ENCODE results near the gene TMEM100. TPM values are rescaled to one million over a fixed set of nuclear protein-coding genes. Genes with fewer than 3 reads are reported as not detected.

TMEM100 gene, protein sequence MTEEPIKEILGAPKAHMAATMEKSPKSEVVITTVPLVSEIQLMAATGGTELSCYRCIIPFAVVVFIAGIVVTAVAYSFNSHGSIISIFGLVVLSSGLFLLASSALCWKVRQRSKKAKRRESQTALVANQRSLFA
- 0.40 and 0.82 TPM in 2 replicates for total RNA-seq (2014; rRNA removed; shearing (Covaris generic))
- polyA plus RNA-seq (2015; cell fraction: cytosol; rRNA removed), result not detected in 2 replicates
- 0.07 TPM in 1 of 2 replicates, not detected in the other for polyA plus RNA-seq (2015; cell fraction: nucleus; rRNA removed)

DNA sequence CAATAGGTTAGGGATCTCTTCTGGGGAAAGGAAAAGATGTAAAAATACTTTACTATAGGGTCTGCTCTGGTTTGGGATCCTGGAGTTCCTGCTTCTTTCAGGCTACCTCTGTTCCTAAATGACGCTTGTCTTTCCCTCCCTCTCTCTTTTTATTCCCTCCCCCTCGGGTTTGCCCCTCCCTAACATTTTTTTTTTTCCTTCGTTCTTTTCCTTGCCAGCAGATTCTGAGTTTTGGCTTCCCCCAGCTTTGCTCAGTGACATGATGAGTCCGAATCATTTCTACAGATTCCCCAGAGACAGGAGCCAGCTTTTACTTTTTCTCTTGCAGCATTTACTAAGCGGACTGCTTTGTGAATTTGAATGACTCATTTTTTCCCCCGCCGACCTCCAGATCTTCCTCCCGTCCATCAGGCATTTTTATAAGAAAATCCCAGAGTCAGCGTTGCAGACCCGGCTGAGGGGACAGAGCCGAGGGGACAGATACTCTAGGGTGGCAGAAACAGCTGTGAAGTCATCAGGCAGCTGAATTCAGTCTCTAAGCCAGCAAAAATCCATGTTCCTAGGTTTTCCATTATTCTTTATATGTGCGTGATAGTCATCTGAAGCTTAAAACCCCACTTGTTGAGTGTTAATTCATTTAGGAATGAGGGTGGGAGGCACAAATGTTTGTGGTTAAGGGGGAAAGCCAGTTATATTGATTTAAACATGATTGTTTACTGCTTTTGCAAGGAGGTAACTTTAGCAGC, at the start of gene TMEM100:
Gene TMEM100 (minus strand): TSS at position 123 of the 746 bp plus-strand sequence. CDS start 1,794 bp downstream, outside the sequence.
- peak; percentile 40 for DNase-seq (ENCODE audit: low read depth)

DNA sequence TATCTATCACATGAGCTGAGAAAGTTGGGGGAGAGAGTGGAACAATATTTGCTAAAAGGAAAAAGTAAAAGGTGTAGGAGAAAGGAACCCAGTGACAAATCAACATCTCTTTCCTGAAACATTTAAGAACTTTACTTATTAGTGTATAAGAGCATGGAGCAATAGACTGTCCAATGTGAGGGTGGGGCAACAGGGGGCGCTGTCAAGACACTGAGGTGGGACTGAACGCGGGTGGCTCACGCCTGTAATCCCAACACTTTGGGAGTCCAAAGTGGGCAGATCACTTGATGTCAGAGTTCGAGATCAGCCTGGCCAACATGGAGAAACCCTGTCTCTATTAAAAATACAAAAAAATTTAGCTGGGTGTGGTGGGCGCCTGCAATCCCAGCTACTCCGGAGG, 49.4 kb upstream of the TMEM100 start:
- no peak for DNase-seq (ENCODE audit: low read depth)

DNA sequence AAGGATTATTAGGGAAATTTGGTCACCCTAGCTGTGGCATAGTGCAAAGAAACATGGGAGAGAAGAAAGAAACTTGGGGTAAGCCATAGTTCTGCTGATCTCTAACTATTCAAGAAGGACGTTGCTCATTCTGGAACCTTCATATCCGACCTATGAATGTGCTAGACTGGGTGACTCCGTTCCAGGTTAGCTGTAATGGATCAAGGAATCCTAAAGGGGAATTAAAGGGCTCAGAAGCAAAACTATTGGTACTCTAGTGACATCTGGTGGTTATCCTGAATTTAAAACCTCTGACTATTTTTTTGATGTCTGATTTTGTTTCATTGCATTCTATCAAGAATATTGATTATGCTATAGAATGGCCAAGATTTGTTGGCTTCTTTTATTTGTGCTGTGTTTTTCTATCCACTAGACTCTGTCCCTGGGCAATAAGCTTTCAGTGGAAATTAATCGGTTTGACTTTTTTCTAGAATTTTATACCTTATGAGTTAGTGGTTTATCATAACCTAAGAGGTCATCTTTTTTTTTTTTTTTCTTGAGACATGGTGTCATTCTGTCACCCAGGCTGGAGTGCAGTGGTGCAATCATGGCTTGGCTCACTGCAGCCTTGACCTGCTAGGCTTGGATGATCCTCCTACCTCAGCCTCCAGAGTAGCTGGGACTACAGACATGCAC, 47.7 kb upstream of the TMEM100 start:
- DNase-seq (ENCODE audit: low read depth), result peak; percentile 42

DNA sequence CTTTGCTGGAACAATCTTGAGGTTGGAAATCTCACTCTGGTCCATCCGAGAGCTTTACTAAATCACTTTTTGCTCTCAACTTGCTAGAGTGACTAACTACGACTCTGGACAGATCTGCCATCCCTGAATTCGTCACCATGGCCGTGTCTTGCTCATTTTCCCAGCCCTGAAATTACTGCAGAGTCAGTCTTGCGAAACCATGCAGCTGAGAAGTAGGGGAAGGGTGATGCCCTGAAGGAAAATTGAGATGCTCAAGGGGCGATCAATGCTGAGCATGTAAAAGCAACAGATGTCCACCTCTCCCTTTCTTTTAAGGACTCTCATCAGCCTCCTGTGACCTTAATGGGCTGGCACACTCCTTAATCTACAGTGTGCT, 46.9 kb upstream of the TMEM100 start:
- peak; percentile 18 for DNase-seq (ENCODE audit: low read depth)

DNA sequence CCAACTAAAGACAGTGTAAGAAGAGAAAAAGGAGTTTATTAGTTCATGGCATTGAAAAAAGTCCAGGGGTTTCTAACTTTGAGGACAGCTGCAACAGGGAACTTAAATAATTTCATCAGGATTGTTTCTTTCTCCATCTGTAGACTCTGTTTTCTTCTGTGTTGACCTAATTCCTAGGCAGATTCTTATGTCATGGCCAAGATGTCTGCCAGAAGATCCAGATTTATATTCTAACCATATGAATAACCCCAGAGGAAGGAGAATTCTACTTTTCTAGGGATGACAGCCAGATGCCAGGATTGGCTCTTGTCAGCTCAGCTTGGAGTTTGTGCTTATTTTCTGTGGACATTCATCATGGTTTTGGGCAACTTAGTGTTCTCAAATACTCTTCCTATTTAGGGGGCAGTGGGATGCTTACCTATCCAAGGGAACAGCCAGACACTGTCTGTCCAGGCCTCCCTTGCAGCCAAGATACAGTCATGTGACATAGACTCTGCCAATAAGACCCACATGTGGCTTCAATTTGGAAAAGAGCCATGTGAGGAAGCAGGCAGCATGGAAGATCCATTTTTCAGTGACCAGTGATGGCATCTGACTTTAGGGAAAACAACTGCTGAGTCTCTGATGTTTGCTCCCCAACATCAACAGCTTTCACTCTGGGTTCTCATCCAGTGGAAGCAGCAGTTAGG, 46.4 kb upstream of the TMEM100 start:
- DNase-seq (ENCODE audit: low read depth), result no peak

DNA sequence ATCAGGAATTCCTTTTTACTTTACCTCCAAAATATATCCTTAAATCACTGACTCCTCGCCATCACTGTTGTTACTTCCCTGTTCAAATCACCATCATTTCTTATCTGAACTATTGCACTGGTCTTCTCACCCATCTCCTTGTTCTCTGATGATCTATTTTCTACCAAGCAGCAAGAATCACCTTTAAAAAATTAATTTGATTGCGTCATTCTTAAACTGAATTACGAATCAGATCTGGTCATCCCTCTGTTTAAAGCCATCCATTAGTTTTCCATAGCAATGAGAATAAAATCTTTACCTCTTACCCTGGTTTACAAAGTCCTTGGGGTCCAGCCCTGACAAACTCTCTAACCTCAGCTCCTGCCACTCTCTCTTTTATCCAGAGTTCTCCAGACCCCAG, 42.8 kb upstream of the TMEM100 start:
- DNase-seq (ENCODE audit: low read depth), result no peak

DNA sequence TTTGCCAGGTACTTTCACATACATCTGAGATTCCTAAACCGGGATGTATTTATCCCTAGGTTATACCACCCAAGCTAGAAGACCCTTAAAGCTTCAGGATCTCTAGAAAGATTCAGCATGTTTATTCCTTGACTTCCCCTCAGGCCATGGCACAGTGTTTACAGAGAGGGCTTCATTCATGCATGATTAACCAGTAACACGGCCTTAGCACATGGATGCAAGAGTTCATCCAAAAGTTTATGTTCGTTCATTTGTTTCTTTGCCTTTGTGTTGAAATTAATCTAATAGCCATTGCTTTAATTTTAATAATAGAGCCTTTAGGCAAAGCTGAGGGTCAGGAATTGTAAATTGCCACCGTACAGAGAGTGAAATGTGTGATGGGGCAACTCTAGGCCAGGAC, 41.9 kb upstream of the TMEM100 start:
- no peak for DNase-seq (ENCODE audit: low read depth)

DNA sequence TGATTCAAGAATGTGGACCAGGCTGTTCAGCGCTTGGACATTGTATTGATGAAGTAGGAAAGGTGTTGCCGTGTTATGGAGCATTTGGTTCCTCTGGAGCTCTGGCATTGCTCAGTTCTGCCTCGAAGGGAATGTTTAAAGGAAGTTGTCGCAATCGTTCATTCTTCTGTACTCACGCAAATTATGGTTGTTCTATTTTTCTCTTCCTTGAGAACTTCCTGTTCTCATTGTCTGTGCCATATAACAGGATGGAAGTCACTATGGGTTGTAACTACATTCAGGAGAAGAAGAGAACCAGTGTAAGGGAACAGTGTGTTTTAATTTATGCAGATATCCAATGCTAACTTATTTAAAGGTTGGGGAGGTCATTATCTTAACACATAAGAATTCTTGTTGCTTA, 41.2 kb upstream of the TMEM100 start:
- no peak for DNase-seq (ENCODE audit: low read depth)

DNA sequence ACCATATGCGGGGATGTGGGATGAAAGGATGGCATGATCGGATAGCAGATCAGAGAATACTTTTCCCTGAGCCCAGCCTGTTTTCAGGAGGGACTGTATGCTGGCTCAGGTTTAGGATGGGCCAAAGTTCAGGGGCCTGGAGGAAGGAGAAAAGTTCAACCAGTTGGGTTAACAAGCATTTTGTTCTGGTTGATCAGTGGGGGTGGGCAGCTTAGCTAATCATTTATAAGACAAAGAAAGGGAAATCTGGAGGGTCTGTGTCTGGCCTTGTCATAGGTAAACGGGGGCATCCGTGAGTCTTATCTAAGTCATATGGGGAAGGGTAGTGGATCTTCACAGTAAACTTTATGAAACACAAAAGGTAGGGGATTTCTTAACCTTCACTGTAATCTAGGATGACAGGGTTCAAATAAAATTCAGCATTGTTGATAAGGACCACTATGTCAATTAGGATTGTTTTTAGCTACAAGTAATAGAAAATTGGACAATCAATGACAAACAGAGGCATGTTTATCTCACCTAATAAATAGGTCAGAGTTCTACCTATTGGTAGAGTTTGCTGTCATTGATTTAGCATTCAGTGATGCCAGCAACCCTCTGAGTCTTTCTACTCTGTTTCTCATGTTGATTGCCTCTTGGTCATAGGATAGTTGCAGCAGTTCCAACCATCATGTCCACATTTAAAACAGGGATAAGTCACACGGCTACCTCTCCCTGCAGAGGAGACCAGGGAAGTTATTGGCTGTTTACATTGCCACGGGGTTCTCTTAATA, 39.6 kb upstream of the TMEM100 start:
- no peak for DNase-seq (ENCODE audit: low read depth)

DNA sequence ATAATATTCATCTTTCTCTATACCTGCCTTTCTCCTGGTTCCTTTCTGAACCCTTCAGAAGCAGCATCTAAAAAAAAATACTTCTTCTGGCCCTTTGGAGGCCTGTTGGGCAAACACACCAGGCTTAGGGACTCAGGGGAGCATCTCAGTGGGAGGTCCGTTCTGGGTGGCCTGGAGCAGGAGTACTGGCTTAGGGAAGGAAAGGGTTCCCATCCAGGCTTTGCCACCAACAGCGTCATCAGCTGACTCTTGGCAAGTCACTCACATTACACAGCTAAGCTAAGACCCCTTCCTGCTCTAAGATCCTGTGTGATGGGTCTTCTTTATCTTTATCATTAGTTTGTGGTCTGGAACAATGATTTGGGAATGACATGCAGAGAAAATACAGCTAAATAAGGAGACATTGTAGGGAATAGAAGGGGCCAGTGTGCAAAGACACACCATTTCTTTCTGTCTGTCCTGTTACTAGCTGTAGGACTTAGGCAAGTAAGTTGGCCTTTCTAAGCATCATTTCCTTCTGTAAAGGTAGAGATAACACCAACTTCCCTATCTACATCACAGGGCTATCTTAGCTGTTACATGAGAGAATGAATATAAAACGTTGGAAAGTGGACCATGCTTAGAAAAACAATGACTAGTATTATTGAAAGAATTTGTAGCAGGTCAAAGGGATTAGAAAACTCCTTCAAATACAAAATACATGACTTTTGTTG, 38.1 kb upstream of the TMEM100 start:
- no peak for DNase-seq (ENCODE audit: low read depth)

DNA sequence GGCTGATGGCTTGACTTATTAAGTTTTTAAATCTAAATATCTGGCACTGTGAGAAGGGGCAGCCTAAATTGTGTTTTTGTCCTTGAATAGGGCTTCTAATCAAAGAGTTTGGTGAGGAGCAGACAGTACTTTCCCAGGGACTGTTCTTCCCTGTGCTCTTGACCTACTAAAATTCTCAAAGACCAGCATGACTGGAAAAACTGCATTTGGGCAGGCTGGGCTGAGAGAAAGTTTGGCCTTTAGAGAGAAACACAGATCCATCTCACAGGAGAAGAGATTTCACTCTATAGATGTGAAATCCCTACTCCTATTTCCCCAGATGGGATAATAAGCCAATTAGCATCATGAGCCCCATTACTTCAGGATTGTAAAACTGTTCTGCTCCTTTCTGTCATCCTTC, 35.5 kb upstream of the TMEM100 start:
- no peak for DNase-seq (ENCODE audit: low read depth)

DNA sequence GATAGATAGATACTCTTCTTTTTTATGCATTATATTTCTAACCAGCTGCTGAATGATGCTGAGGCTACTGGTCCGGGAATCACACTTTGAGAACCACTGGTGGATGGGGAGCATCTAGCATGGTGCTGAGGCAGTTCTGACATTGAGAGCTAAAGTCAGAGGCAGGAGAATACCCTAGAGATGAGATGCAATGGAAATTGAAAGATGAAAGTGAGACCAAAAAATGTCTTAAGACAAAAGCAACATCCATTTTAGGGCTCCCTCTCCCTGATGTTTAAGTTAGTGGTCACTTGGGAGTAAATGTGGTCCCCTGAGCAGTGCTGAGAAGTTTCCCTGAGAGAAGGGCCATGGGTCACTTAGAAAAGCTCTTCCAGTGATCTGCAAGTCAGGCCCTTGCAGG, 35.0 kb upstream of the TMEM100 start:
- DNase-seq (ENCODE audit: low read depth), result no peak

DNA sequence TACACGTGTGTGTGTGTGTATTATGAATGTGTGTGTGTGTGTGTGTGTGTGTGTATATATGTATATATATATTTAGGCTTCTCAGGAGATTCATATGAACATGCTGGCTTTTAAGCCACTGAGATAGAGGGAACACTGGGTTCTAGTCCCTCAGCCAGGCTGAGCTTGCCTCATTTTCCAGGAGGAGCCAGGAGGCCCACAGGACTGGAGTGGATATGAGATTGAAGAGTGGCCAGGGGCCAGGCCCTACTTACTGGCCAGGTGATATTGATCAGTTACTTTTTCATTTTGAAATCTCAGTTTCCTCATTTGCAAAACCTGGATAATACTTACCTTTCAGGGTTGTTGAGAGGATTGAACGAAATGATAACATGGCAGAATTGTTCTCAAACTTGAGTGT, 34.0 kb upstream of the TMEM100 start:
- no peak for DNase-seq (ENCODE audit: low read depth)

DNA sequence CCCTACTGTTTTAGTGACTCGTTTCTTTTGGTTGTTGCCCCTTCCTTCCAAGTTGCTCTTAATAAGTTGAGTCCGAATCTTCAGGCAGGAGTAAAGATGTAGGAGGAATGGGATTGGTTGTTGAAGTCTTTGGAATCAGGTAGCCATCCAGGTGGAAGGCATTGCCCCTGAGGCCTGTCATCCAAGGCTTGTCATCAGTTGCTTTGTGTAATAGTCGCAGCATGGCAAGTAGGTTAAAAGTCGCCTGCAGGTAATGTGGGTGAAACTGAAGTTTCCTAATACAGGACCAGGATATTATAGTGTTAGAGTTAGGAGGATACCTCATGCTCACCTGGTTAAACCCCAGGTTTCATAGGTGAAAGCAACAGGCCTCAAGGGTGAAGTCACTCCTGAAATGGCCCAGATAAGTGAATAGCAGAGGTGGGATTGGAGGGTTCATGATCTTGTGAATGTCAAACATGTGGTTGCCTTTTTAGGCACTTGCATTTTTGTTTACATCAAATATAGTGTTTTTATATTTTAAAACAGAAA, 29.1 kb upstream of the TMEM100 start:
- DNase-seq (ENCODE audit: low read depth), result no peak

DNA sequence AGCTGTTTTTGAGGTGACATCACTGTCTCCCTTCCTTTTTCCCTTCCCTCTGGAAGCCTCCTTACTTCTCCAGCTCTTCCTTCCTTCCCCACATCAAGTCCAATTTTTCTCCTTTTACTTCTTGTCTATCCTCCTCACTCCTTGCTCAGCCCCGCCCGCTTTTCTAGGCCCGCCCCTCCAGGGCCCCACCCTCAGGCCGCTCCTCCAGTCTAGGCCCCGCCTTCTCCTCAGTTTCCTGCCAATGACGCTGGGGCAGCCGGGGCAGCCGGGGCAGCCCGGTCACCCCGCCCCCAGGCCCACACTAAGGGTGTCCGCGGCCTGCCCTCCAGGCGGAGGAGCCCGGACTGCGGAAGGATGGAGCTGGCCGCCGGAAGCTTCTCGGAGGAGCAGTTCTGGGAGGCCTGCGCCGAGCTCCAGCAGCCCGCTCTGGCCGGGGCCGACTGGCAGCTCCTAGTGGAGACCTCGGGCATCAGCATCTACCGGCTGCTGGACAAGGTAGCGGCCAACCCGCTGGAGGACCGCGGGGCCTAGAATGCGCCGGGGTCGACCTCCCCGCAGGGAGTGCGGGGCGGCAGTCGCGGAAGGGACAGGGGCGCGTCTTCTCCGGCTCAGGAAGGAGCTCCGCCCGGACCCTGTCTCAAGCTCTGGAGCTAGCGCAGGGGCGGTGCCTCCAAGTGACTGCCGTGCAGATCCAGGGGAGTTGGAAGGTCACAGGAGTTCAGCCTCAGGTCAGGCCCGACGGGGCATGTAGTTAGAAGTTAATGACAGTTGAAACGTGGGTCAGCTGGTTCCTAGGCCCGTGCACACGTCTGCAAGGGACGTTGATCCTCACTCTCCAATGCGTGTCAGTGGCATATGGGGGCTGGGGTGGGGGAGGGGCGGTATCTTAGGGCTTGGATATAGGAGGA, 28.3 kb upstream of the TMEM100 start, which contains the start of gene PCTP:
Gene PCTP (plus strand): TSS at position 302 of the 908 bp plus-strand sequence. CDS start 53 bp downstream, at position 355.
- peak; percentile 93 for DNase-seq (ENCODE audit: low read depth)

DNA sequence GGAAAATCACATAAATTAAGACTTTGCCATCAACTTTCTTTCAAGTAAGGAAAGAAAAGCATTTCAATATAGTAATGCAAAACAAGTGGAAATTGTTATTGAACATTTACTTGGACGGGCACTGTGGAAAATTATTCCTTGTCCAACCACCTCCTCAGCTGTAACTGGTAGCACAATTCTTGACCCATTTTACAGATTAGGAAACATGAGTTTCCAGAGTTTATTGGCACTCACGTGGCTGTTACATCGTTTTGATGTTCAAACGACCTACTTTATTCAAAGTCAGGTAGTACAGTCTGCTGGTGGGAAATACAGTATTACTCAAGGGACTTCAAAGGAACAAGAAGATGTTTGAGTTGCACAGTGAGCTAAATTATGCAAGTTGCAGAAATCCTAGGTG, 27.3 kb upstream of the TMEM100 start:
- no peak for DNase-seq (ENCODE audit: low read depth)

DNA sequence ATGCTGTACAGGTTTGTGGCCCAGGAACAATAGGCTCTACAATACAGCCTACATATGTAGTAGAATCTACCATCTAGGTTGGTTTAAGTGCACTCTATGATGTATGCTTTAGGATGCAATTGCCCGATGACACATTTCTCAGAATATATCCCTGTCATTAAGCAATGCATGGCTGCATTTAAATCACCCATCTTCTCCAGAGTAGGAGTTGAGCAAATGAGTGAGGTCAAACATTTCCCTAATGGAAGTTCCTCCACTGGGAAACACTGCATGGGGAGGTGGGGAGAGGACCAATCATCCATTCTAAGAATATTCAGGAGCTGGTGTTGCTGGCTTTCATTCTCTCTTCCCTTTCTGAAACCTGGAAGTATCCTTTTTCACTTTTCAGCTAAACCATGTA, 26.2 kb upstream of the TMEM100 start:
- no peak for DNase-seq (ENCODE audit: low read depth)

DNA sequence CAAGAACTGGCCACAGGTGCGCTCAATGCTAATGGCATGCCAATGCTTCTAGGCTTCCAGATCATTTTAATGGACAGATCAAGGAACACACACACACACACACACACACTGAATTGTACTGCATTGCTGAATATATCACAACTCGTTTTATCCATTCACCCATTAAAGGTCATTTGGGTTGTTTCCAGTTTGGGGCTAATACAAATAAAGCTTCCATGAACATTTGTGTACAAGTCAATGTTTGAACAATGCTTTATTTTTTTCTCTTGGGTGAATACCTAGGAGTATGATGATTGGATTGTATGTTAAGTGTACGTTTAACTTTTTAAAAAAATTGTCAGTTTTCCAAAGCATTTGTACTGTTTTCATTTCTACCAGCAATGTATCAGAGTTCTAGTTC, 24.5 kb upstream of the TMEM100 start:
- DNase-seq (ENCODE audit: low read depth), result no peak

DNA sequence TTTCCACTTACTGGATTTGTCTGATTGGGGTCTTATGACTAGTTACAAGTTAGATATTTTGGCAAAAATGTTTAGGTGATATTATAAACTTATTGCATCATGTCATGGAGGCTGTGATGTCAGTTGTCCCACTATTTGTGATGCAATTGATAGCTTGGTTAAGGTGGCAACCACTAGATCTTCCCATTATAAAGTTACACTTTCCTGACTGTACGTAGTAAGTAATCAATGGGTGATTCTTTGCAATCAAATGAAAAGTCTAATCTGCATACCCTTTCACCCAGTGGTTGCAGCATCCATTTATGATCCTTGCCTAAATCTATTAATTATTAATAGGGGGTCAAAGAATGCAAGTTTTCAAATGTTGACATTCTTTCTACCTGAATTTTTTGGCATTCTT, 23.8 kb upstream of the TMEM100 start:
- no peak for DNase-seq (ENCODE audit: low read depth)

All from HT1080 (cell line).